GM12892 (cell line): ENCODE results near the gene COLQ.

Experiments used
- DNase-seq: peaks from one replicate; pipeline ENCODE4 v3.0.0; 2011; ENCODE audit not compliant: insufficient read length
- FAIRE-seq: peaks from 2 replicates; lab custom pipeline; 2011; peaks lifted over from hg19 to GRCh38; lab: Jason Lieb, UNC
- POLR2A ChIP-seq: IDR thresholded peaks from 2 replicates; pipeline ENCODE4 v1.6.1; 2011; ENCODE audit warnings: low read depth, low read length, control low read depth
- POLR2AphosphoS5 ChIP-seq: IDR thresholded peaks from 2 replicates; pipeline ENCODE4 v1.6.1; 2011; ENCODE audit warnings: low read depth, low read length, control low read depth
- TAF1 ChIP-seq: IDR thresholded peaks from 2 replicates; pipeline ENCODE4 v1.6.1; 2011; ENCODE audit warnings: low read depth, mild to moderate bottlenecking, control low read depth, low read length, borderline replicate concordance

Gene COLQ

GRCh38 chr3:15443826-15444524, 77.5 kb downstream of the COLQ start:
- TF ChIP-seq TAF1 (no peak), POLR2AphosphoS5 (no peak), POLR2A (no peak)
- DNase-seq (no peak), FAIRE-seq (no peak)

DNA sequence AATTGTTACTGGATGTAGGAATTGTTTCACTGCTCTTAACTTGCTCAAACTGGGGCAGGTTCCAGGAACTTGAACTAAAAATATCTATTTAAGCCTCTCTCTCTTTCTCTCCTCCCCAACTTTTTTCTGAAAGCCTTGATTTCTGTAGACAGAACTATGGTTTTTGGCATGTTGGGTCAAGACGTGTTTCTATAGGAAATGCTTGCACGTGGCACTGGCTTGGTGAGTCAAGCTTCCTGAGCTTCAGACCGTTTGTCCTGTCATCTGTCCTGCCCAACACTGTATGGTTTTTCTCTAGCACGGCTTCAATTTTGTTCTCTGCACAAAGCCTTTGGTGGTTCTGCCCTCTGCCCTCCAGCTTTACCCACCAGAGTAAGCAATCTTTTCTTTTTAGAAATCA, 80.6 kb downstream of the COLQ start:
- DNase-seq = no peak
- FAIRE-seq = no peak
- TF ChIP-seq POLR2A (no peak), POLR2AphosphoS5 (no peak), TAF1 (no peak)

GRCh38 chr3:15439476-15439875, 82.0 kb downstream of the COLQ start:
- FAIRE-seq = no peak
- DNase-seq = no peak
- TF ChIP-seq TAF1 (no peak), POLR2AphosphoS5 (no peak), POLR2A (no peak)

GRCh38 chr3:15438983-15439382, 82.5 kb downstream of the COLQ start:
- no peak for TF ChIP-seq TAF1
- no peak for TF ChIP-seq POLR2A
- no peak for TF ChIP-seq POLR2AphosphoS5
- no peak for FAIRE-seq
- no peak for DNase-seq

DNA sequence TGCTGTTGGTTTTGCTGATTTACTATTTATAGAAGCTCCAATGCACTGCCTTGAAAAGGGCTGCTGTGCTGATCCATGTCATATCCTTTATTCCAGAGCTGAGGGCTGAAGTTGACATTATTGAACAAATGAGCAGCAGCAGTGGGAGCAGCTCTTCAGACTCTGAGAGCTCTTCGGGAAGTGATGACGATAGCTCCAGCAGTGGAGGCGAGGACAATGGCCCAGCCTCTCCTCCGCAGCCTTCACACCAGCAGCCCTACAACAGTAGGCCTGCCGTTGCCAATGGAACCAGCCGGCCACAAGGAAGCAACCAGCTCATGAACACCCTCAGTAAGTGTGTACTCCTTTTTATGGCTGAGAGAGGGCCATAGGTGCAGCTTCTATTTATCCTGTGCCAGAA, 85.3 kb downstream of the COLQ start:
- DNase-seq (no peak), FAIRE-seq (no peak)
- no peak for TF ChIP-seq TAF1

- DNase-seq (no peak), FAIRE-seq (no peak)
- no peak for TF ChIP-seq POLR2A
- no peak for TF ChIP-seq TAF1
- TF ChIP-seq POLR2AphosphoS5 = no peak
Measured at GRCh38 chr3:15434756-15435155, 86.8 kb downstream of the COLQ start.

DNA sequence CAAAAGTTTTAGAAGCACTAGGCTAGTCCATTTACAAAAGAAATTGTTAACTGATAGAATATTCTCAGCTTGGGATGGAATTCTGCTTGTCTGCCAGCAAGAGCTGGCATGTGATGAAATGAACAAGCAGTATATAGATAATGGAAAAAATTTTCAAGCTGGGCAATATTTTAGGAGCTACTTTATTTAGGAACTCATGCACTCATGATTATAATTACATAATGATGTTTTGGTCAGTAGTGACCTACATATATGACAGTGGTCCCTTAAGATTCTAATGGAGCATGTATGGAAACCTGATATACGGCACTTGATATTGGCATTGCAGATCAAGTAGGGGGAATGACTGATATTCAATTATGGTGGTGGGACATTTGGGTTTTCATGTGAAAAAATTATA, 88.0 kb downstream of the COLQ start:
- TF ChIP-seq TAF1 = no peak
- TF ChIP-seq POLR2AphosphoS5 = no peak
- no peak for TF ChIP-seq POLR2A
- FAIRE-seq (no peak), DNase-seq (no peak)

DNA sequence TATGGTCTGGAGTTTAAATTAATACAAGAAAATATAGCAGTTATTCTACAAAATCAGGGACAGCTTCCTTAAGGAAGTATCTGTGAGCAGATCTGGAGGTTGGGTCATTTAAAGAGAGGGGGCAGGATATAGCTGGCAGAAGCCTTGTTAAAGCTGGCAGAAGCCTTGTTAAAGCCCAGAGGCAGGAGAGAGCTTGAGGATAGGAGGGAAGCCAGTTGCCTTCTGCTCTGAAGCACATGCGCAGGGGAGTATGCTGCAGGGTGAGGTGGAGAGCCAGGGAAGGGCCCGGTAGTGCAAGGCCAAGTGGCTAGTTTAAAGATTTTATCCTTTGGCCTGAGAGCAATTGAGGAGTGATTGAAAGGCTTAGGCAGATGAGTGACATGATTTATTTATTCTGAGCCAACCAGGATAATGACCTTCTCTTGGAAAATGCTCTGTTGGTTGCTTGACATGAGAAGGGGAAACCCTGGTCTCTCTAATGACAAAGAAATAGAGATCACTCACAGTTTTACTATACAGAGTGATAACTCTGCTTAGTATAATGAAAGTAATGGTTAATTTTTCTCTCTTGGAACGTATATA, 90.2 kb downstream of the COLQ start:
- no peak for TF ChIP-seq POLR2AphosphoS5
- no peak for TF ChIP-seq POLR2A
- TF ChIP-seq TAF1 = no peak
- FAIRE-seq (no peak), DNase-seq (no peak)

DNA sequence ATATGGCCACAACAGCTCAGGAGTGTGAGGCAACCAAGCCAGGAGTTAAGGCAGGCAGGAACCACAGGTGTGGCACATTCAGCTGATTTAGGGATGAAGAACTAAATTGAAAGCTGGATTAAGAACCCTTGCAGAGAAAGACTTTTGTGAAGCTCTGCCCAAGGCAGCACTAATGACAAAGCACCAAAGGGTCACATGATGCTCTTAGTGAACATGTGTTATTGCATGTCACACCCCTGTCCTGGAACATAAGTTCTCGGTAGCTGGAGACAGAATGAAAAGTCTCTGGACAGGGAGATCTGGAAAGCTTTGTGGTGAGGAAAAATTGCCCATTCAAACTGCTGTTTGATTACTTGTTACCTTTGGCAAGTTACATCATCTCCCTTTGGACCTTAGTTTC, 90.9 kb downstream of the COLQ start:
- DNase-seq (no peak), FAIRE-seq (no peak)
- TF ChIP-seq POLR2A (no peak), POLR2AphosphoS5 (no peak), TAF1 (no peak)

GRCh38 chr3:15429080-15429479, 92.4 kb downstream of the COLQ start:
- no peak for TF ChIP-seq POLR2AphosphoS5
- TF ChIP-seq POLR2A = no peak
- TF ChIP-seq TAF1 = no peak
- DNase-seq (no peak), FAIRE-seq (no peak)

DNA sequence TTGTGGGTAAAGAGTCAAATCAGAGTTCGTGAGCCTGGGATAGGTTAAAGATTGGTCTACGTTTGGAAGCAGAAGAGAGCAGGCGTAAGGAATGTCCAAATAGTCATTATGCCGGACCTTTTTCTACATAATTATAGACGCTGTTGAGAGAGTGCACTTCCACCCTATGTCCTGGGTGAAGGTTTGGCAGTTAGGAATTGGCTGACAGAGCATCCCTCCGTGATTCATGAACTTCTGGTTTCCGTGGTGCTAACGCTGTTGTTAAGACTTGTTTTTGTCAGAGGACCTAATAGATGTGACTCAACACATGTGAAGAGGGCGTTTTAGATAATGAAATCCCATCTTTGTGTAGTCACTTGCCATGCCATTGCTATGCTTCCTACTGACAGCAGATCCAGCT, 93.0 kb downstream of the COLQ start:
- peak; percentile 46 for FAIRE-seq
- TF ChIP-seq POLR2AphosphoS5 (no peak), POLR2A (no peak), TAF1 (no peak)
- no peak for DNase-seq

DNA sequence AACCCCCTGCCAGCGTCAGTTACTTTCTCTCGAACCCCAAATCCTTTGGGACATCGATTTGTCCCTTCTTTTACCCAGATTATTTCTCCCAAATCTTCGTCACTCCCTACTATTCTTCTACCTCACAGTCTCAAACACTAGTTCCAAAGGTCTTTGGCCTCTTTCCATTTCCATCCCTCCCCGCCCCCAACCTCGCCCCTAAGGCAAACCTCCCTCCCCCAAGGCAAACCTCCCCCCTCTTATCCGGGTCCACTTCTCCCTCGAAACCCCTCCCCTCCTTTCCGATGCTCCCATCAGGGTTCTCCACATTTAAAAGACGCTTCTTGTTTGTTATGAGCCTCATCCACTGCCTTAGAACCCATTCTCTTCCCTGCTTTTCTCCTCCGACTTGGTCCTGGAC, 93.5 kb downstream of the COLQ start:
- TF ChIP-seq POLR2A (no peak), POLR2AphosphoS5 (no peak), TAF1 (no peak)
- no peak for FAIRE-seq
- no peak for DNase-seq

DNA sequence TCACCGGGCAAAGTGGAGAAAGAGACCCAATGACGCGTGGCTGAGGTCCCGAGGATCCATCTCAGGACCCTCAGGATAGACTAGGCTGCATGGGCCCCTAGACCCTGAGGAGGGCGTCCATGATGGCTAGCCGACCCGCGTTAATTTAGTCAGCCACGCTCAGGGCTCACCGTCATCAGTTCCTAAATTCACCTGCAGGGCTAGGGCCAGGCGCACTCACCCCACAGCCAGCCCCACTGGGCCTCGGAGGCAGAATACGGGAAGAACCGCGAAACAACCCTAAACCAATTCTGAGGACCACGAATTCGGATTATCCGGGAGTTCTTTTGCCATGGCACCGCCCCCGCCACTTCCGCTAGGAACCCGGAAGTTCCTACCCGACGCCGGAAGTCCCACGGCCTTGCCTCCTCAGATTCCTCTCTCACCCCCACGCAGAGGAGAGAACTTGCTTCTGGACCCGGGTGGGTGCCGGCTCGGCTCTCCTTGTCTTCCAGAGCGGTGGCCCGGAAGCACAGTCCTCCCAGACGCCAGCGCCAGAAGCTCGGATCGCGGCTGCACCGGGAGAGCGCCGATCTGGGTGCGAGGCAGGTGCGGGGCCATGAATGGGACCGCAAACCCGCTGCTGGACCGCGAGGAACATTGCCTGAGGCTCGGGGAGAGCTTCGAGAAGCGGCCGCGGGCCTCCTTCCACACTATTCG, 94.2 kb downstream of the COLQ start, which contains the start of the genes EAF1 and METTL6:
Gene EAF1, plus strand, starts transcription at position 417 of the 699 bp plus-strand sequence. Its CDS starts 182 bp downstream, at position 599.
Gene METTL6, minus strand, starts transcription at position 363 of the 699 bp plus-strand sequence. CDS start 1,033 bp downstream, outside the sequence.
- TF ChIP-seq TAF1 (peak; percentile 72), POLR2A (peak; percentile 81; the same call in 1 of the 2 replicates), POLR2AphosphoS5 (peak; percentile 71)
- FAIRE-seq = peak; percentile 80
- DNase-seq = peak; percentile 83
